AG04450 (cell line): Measurements from ENCODE around the gene GEMIN5. TPM values are rescaled to one million over a fixed set of nuclear protein-coding genes. Genes with fewer than 3 reads are reported as not detected.
"Not testable (repeated sequence)": the region's sequence is repeated elsewhere in the genome, so short reads cannot be mapped to it uniquely, and the experiment has no call there.

Experiments used
- CTCF ChIA-PET: fragments of 300-600, 350-600 bp; formaldehyde crosslinking; extraction: SDS; loops from one replicate; lab custom pipeline; 2022; ENCODE audit warnings: antibody characterized with exemption, inconsistent platforms; lab: Charles Lee
- POLR2A ChIA-PET: fragments of 350-600 bp; formaldehyde crosslinking; extraction: SDS; loops from one replicate; lab custom pipeline; 2021; ENCODE audit warnings: antibody characterized with exemption, inconsistent platforms; lab: Yijun Ruan, JAX
- DNase-seq: peaks from one replicate; pipeline ENCODE4 v3.0.0-alpha.2; 2011; ENCODE audit warnings: low read depth, low spot score
- H3K27ac ChIP-seq: one replicate; pipeline ENCODE4 v1.5.1; 2012; ENCODE audit warnings: low read depth, low read length, control low read depth
- H3K27me3 ChIP-seq: one replicate; pipeline ENCODE4 v1.6.0; 2012; ENCODE audit warnings: low read length; ENCODE audit not compliant: control insufficient read depth, insufficient read depth
- H3K4me3 ChIP-seq: 2 replicates; pipeline ENCODE4 v1.5.1; 2011; ENCODE audit warnings: mild to moderate bottlenecking, low read depth, low read length, control low read depth
- H3K9me3 ChIP-seq: 2 replicates; pipeline ENCODE4 v1.5.1; 2012; ENCODE audit warnings: low read length; ENCODE audit not compliant: control insufficient read depth, insufficient read depth
- CTCF ChIP-seq: IDR thresholded peaks from 2 replicates; pipeline ENCODE4 v1.5.1; 2011; ENCODE audit warnings: low read depth, low read length, control low read depth, inconsistent platforms
- polyA plus RNA-seq: library from polyadenylated mRNA; depleted of rRNA; stranded (reverse); fragments of >200 nt; gene quantifications from 2 replicates; pipeline ENCODE4 v1.2.3, GENCODE V29; 2011

The GEMIN5 gene
- polyA plus RNA-seq, 1 experiment = 10.7 TPM

- DNase-seq = no peak
- no peak overlapping the region for H3K27ac ChIP-seq
- H3K9me3 ChIP-seq = no peaks in the 10 kb centered on the region
- no peak overlapping the region for H3K4me3 ChIP-seq
- no peak for TF ChIP-seq CTCF
- CTCF ChIA-PET = no interaction called here
- POLR2A ChIA-PET = no interaction called here
- H3K27me3 ChIP-seq = no peaks in the 10 kb centered on the region
These were observed 20.3 kb downstream of the GEMIN5 start for GRCh38 chr5:154917757-154918156.

- CTCF ChIA-PET = interaction anchor here (0.6 to 1.3 kb wide), 3 partner anchors 20 to 129 kb away, joined by 3 to 11 read pairs (median 4); no protein-coding TSS in a partner anchor
- Histone ChIP-seq H3K27me3 (no peaks in the 10 kb centered on the region), H3K9me3 (no peaks in the 10 kb centered on the region), H3K4me3 (no peak overlapping the region), H3K27ac (no peak overlapping the region)
- no peak for DNase-seq
- TF ChIP-seq CTCF = no peak
- POLR2A ChIA-PET = no interaction called here
These were observed 21.1 kb downstream of the GEMIN5 start for GRCh38 chr5:154916874-154917273.

- H3K9me3 ChIP-seq, DNase-seq, H3K27ac ChIP-seq, POLR2A ChIA-PET, H3K27me3 ChIP-seq, H3K4me3 ChIP-seq: not testable (repeated sequence)
- CTCF ChIA-PET = interaction anchor here (0.7 kb wide), 1 partner anchor 204 kb away, joined by 5 read pairs; no protein-coding TSS in a partner anchor
These were observed 32.4 kb downstream of the GEMIN5 start for GRCh38 chr5:154905601-154906000.

- H3K9me3 ChIP-seq = no peaks in the 10 kb centered on the region
- no peak overlapping the region for H3K4me3 ChIP-seq
- POLR2A ChIA-PET = no interaction called here
- H3K27ac ChIP-seq = no peak overlapping the region
- CTCF ChIA-PET = no interaction called here
- H3K27me3 ChIP-seq = no peaks in the 10 kb centered on the region
- TF ChIP-seq CTCF = no peak
- DNase-seq = no peak
These were observed 36.1 kb downstream of the GEMIN5 start for GRCh38 chr5:154901913-154902312.

GRCh38 chr5:154901276-154901675 lies 36.7 kb downstream of the GEMIN5 start:
- no peak for TF ChIP-seq CTCF
- DNase-seq = no peak
- ChIA-PET CTCF (no interaction called here), POLR2A (no interaction called here)
- no peak overlapping the region for H3K27ac ChIP-seq
- no peaks in the 10 kb centered on the region for H3K9me3 ChIP-seq
- no peak overlapping the region for H3K4me3 ChIP-seq
- no peaks in the 10 kb centered on the region for H3K27me3 ChIP-seq
